HG02588 (cell line): Measurements from ENCODE around the gene TNIP3.
A peak's percentile ranks its signal among the peaks of the same experiment; 100 is the strongest.
"Not testable (repeated sequence)": the region's sequence is repeated elsewhere in the genome, so short reads cannot be mapped to it uniquely, and the experiment has no call there.

ENCODE experiments used
- ATAC-seq: cut with Tn5 transposase; IDR thresholded peaks from one replicate; pipeline ENCODE4 v1.9.1; 2021; ENCODE audit warnings: mild to moderate bottlenecking, moderate library complexity; ENCODE audit not compliant: unreplicated experiment

The TNIP3 gene

DNA sequence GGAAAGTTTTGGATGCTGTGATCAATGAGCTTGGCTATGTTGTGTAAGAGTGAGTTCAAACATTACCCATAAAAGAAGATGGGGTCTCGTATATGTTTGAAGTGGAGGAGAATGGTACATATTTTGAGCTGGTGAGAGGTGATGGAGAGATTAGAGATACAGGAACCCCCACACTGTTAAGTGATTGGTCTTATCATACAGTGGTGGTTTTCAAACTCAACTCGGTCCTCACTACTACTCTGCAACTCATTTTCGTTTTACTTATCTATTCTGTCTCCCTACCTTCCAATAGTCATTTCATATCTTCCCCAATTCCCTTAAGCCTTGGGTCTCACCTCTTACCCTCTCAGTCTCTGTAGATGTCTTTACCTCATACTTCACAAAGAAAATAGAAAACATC, 16.4 kb upstream of the TNIP3 start:
- ATAC-seq = no peak

DNA sequence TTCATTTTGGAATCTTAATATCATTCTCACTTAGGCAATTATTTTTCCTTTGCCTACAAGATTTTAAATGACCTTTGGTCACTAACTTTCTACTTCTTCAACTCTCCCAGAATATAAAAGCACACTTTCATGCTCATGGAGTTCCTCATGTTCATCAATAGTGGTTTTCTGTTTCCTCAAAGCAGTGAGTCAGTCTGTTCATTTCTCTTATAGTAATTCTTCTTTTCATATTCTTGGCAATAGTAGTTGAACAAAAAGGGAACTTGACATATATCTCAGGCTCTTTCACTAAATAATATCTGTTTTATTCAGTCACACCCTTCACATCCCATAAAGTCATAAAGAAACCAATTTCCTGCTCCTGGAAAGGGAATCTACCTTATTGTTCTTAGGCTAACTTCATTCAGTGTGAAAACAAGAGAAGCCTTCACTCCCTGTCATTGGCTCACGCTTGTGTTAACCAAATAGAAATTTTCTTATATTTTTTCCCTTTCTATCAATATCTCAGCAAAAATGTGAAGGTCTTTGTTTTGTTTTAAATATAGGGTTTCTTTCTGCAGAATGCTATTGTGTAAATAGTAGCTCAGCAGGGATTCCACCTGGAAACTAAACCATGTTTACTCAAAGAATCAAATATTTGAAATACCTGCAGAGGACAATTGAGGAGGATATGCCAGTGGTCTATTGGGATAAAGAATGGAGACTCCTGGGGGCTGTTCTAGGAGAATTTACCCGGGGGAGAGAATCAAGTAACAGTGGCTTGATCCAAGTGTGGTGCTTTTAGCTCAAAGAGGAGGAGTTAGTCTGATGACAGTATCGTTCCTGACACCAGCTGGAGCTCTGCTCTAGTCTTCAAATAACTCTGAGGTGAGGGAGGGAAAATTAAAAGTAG, 13.4 kb upstream of the TNIP3 start:
- no peak for ATAC-seq

DNA sequence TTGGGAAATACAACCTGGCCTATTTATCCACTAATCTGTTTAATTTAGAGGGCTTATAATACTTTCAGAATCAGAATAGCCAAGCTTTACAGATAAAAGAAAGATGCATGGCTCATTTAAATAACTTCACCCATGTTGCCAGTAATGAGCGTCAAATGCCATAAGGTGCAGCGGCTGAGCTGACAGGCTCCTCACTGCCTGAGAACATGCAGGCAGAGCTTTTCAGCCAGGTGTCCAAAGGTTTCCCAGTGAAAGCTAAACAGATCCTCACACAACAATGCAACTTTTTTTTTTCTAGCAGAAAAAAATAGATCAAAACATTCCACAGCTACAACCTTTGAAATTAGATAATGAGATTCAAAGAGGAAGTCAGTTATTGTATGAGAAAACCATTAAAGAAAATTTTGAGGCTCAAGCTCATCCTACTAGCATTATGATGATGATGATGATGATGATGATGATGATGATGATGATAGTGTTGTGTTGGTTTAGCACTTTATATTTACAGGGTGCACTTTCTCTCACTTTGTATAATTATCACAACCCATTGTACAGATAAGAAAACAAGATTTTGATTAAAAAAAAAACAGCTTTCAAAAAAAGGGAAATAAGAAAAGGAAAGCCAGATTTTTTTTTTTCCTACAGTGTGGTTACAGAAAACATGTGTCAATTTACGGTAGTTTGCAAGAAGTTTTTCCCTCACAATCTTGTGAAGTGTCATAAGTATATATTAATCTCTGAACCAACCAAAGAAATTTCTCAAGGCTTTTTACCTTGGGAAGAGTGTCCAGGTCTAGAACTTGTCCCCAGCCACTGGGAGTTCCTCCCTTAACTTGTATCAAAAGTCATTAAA, 12.2 kb upstream of the TNIP3 start:
- no peak for ATAC-seq

DNA sequence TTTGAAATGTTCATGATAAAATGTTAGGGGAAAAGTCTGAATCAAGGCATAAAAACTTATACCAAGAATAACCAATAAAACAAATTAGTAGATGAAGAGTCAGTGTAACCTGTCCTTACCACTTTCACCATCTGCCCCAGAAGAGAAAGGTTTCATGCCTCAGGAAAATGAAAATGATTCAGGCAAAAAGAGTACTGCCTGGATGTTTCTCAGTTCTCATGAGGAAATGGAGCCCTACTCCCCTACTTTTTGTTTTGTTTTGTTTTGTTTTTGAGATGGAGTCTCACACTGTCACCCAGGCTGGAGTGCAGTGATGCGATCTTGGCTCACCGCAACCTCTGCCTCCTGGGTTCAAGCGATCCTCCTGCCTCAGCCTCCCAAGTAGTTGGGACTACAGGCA, 7.4 kb upstream of the TNIP3 start:
- not testable (repeated sequence) for ATAC-seq

DNA sequence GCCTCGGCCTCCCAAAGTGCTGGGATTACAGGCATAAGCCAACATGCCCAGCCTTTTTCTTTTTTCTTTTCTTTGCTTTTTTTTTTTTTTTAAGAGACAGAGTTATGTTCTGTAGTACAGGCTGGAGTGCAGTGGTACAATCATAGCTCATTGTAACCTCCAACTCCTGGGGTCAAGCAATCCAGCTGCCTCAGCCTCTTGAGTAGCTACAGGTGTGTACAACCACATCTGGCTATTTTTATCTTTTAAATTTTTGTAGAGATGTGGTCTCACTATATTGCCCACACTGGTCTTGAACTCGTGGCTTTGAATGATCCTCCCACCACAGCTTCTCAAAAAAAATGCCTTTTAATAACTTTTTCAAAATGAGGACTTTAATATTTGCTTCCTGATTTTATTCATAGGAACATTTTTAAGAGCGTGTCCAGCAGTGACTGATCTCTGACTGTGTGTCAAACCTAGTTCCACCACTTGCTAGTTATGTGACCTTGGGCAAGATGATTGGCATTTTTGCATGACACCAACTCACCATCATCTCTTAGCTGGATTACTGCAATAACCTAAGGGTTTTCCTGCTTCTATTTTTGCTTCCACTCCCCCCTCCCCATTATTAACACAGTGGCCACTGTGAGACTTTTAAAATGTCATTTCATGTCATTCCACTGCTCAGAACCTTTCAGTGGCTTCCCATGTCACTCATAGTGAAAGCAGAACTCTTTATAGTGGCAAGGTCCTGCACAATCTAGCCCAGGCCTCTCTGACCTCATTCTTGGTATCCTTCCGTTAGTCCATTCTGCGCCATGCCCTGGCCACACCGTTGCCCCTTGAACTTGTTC, 4.5 kb upstream of the TNIP3 start:
- peak; percentile 88 for ATAC-seq

DNA sequence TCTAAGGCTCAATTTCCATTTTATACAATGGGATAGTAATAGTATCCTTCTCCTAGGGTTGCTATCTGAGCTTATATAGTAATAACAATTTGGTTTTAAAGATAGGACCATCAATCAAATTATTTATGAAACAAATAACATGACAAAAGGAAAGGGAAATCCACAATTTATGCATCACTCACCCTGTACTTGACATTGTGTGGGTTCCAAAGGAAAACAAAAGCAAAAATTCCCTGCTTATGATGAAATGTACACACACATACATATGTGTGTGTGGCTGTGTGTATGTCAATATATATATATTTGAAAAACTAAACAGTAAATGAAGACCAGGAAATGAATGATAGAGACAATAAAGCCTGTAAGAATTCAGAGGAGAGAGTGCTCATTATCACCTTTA, 2.9 kb upstream of the TNIP3 start:
- ATAC-seq = no peak

DNA sequence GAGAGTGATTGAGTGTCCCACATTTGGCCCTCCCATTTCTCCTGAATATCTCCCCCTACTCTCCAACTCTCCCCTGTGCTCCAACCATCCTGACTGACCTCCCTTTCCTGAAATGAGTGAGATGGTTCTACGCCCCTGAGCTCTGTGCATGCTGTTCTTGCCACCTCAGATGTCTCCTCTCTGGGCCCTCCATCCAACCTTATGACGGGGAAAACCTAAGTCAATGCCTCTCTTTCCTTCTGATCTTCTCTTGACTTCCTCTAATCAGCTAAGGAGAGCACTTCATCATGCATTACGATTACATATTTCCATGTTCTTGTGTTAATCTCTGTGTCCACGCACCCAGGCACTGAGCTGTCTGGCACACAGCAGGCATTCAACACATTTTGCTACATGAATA, 1.1 kb upstream of the TNIP3 start:
- no peak for ATAC-seq

DNA sequence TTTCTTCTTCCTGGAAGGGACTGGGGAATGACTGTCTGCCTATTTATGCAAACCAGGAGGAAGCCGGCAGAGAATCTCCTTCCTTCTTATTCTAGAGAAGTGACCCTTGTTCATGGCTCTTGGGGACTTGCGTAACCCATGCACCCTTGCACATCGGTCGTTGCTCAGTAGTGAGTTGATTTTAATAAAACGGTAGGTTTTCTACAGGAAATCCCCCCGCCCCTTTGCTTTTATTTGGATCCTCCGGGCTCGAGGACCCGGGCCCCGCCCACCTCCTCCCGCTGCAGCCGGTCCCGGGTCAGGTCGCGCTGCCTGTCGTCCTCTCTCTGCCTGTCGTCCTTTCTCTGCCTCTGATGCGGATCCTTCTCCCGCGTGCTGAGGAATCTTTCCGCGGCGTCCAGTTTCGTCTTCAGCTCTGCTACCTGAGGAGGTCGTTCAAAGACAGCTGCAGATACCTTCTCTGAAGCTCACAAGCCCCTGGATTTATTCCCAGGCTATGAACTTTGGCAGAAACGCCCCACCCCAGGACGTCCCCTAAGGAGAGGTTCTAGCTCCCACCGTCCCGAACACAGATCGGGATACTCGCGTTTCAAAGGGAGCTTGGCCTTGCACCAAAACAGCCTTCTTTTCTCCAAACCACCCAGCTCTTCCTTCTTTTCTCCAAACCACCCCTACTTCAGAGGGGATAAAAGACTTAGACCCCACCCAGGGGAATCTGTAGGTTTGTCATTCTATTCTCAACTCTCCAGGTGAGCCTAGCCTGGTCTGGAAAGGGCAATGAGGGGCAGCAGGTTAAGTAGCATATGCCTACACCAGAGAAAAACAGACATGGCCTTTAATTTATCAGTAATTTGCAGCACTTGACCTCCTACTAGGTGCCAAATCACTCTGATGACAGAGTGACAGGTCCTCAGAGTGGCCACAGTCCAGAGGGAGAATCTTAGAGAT, 7.0 kb downstream of the TNIP3 start:
- no peak for ATAC-seq

DNA sequence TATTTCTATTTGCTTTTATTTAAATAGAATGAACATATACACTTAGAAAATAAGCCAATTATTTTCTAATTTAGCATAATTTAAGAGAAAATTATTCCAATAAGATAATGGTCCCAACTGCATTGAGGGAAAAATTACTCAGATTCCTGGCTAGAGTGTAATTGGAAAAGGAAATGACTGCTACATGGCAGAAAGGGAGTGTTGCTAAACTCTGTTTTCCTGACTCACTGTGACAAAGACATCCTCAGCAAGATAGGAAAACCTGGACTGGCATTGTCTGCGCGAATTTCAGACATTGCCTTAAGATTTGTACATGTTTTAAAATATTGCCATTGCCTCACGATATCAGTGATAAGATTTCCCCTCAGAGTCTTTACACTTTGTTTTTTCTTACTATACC, 8.2 kb downstream of the TNIP3 start:
- ATAC-seq = no peak

DNA sequence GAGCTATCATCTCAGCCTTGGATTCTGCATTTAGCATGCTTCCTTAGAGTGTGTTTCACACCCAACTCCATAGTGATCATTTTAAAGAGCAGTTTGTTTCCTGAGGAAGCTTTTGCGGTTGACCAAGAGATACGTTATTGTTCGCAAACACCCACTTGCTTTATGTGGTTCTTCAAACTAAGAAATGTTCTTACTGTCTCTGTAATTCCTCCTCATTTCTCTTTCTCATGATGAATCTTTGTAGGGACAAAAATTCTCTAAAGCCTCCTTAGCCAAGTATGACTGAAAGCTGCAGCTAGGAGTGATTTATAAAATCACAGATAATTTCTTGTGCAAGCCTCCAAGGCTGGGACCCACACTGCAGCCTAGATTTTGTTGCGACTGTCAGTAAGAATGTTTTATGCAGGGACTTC, 10.0 kb downstream of the TNIP3 start:
- no peak for ATAC-seq

DNA sequence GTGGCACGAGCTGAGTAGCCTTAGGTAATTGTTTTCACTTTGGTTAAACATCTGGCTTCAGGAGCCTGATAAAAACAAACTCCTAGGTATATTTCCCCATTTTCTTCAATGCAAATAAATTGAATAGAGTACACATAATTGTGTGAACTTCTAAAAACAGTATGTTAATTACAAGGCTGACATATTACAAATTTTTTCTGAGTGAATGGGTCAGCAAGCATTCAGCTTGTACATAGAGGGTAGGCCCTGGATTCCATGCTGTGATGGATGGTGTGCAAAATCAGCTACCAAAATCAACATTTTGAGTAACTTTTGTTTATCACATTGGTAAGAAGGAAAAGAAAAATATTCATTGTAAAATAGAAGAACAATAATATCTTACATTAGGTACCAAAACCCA, 12.2 kb downstream of the TNIP3 start:
- no peak for ATAC-seq

DNA sequence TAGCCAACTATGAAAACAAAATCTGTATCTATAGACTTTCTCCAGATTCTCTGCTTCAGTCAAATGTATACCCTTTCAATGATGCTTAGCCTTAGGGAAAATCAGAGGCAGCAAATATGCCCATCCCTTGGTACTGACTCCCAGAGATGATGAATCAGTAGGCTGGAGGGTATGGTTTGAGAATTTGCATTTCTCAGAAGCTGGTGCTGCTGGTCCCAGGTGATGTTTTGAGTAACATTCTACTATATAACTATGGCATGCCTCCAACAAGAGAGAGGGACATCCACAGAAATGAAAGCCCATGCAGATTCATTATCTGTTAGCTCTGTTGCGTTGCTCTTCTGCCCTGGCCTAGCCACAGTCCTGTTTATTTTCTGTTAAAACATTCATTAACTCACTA, 13.6 kb downstream of the TNIP3 start:
- peak; percentile 72 for ATAC-seq

DNA sequence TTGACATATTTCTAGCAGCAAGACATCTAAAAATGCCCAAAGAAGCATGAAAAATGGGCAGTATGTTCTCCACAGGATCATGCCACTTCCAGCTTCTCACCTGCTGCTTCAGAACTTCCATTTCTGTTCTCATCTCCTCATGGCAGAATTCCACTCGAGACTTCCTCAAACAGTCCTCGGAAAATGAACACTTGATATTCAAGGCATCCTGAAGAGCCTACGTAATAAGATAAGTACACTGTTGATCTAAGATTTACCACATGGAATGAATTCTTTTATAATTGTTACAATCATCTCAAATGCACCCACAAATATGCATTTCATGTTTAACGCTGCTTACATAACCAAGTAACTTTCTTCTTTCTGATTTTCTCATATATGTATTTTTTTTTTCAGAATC, 14.1 kb downstream of the TNIP3 start:
- ATAC-seq = no peak

DNA sequence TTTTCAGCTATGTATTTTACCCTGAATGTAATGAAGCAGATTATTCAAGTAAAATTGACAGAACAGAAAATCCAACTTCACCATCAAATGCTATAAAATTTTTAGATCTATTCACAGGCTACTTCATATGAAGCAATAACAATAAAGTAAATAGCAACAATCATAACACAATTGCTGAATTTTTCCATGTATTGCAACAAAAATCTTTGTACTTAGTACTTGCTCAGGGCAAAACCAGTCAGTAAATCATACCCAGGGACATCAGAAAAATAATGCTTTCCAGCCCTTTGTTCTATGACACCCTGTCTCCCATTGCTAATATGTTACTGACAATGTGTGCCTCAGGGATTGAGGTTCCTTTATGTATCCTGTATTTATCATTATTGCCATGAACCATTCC, 15.5 kb downstream of the TNIP3 start:
- ATAC-seq = no peak

DNA sequence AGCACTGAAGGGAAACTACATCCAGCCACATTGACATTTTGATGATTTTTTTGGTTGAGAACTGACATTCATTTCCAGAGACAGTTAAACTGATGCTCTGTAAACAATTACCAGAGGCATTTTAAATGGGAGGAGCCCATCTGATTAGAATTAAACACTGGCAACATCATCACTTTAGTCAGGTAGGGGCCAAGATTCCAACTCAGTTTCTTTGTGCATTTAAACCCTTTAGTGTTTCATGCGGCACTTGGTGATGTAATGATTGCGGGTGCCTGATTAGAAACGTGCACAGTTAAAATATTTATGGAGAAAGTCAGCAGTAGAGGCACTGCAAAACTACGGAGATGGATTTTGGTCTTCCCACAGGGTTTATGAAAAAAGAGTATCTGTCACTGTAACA, 16.1 kb downstream of the TNIP3 start:
- ATAC-seq = no peak

DNA sequence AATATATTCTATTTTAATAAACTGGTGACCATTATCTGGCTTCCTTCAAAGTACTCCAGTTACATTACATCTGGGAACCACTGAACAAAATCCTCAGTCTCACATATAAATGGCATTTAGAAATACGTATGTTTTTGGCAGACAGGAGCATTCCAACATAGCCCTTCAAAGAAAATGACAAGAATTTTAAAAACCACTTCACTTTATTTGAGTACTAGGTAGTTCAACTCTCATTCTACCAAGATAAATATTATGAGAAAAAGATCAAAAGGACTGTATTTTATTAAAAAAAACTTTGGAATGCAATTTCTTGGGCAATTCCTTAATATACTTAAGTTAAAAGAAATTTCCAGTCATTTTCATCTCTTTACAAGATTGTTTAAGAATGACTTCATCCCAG, 17.6 kb downstream of the TNIP3 start:
- ATAC-seq = no peak

DNA sequence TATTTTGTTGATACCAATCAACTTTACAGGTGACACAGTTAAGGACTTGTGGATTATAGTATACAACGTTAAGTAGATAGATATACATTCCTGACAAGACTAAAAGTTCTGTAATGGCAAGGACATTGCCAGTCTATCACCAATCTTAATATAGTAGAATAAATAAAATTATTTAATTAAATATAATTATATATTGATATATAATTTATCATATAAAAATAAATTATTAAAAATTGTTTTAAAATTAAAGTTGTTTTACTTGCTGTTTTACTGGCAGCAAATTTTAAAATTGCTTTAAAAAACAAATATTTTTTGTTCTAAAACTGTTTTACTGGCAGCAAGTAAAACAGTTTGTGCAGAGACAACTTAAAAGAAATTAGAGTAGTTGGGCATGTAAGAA, 18.7 kb downstream of the TNIP3 start:
- ATAC-seq = no peak

DNA sequence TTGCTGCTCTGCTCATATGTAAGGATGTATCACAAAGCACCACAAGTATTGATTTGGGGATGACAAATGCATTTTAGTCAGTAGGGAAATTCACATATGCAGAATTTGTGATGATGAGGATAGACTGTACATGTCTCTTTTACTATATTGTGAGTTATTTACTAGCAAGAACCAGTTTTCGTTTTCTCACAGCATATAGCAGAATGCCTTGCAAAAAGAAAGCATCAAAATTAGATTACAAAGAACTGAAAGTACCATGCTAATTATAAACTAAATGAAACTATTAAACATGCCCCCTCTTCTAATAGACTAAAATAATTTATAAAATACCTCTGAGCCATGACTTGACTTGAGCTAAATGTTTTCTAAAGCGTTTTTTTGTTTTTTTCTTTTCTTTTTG, 20.1 kb downstream of the TNIP3 start:
- no peak for ATAC-seq

DNA sequence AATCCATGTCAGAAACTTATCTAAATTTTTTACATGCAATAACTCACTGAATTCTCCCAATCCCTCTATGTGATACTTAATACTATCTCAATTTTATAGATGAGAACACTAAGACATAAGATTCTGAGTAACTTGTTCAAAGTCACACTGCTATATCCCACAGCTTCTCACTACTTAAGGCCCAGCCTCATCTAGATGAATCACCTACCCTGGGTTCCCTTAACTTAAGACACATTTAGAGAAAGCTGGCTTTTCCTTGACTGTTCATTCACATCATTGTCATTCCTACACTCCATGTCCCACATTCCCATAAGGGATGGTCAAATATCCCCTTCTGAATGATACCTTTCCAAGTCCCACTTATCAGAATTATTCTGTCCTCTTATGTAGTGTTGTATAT, 21.0 kb downstream of the TNIP3 start:
- ATAC-seq = no peak
